ENCODE measurements around the gene FAM161B. TPM values are rescaled to one million over a fixed set of nuclear protein-coding genes. Genes with fewer than 3 reads are reported as not detected.
"Not testable (repeated sequence)": the region's sequence is repeated elsewhere in the genome, so short reads cannot be mapped to it uniquely, and the experiment has no call there.

The FAM161B gene, protein sequence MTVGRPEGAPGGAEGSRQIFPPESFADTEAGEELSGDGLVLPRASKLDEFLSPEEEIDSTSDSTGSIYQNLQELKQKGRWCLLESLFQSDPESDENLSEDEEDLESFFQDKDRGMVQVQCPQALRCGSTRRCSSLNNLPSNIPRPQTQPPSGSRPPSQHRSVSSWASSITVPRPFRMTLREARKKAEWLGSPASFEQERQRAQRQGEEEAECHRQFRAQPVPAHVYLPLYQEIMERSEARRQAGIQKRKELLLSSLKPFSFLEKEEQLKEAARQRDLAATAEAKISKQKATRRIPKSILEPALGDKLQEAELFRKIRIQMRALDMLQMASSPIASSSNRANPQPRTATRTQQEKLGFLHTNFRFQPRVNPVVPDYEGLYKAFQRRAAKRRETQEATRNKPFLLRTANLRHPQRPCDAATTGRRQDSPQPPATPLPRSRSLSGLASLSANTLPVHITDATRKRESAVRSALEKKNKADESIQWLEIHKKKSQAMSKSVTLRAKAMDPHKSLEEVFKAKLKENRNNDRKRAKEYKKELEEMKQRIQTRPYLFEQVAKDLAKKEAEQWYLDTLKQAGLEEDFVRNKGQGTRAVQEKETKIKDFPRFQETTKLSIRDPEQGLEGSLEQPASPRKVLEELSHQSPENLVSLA
- total RNA-seq (1 to 10 TPM; 4.7 to 6.7 TPM), polyA plus RNA-seq (1 to 10 TPM; 4.3 to 4.4 TPM)
- long read RNA-seq, donor 1, full-length matches to known transcripts, result 10 of 14 reads
- long read RNA-seq, donor 1, partial matches to known transcripts, result 1 of 14 reads
- long read RNA-seq, donor 1, other reads (novel, unspliced or antisense), result 3 of 14 reads
- long read RNA-seq, donor 2, partial matches to known transcripts, result 2 of 3 reads
- long read RNA-seq, donor 2, other reads (novel, unspliced or antisense), result 1 of 3 reads

DNA sequence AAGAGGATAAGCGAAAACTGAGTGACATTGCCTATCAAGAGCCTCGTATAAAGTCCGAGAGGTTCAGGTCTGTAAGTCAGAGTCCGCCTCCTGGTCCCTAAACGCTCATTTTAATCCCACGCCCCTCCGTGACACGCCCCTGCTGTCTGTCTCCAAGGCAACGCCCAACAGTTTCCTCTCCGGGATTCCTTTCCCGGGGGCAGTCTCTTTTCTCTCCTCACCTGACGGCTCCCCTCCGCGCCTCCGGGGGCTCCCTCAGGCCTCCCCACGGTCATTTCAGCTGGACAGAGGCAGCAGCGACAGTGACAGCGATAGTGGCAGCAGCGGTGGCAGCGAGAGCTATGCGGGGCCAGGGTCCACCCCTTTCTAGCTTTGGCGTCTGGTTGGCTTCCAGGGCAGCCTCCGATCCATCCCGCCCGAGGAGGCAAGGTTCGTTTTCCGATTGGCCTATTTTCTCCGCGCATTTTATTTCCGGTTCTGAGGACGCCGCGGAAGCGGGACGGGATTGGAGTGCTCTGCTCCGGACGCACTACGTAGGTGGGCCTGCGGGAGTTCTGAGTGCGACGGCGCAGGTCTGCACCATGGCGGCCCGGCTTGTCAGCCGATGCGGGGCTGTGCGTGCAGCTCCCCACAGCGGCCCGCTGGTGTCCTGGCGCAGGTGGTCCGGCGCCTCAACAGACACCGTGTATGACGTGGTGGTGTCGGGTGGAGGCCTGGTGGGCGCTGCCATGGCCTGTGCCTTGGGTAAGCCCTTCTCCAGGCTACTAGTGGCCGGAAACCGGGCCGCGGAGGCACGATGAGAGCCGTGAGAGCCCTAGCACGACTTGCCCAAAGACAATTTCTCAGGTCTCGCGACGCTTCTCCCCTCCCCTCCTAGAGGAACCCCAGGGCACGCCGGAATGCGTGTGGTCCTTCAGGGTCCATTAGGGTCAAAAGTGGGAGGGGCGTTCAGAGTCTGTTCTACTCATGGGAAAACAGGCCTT, at the start of gene FAM161B, which contains the start of gene COQ6:
TSS of gene FAM161B (minus strand) at position 343 of the 983 bp plus-strand sequence. CDS start at position 275, 68 bp downstream.
TSS of gene COQ6 (plus strand) at position 551 of the 983 bp plus-strand sequence. CDS start at position 582, 31 bp downstream.
- H3K27ac ChIP-seq (ENCODE audit: low read depth in 1 of 2, low read length in 2 of 2), result peak within 1 kb of the TSS in 1 of 2 donors; percentile 76
- peak; percentile 98 for ATAC-seq (ENCODE audit: low FRiP score)
- no peaks in the 10 kb centered on the region for H3K9me3 ChIP-seq (ENCODE audit: control insufficient read depth, low read length)
- H3K27me3 ChIP-seq (ENCODE audit: control insufficient read depth in 1 of 2, insufficient read depth in 2 of 2, low read length in 1 of 2), result no peaks in the 10 kb centered on the region
- intact Hi-C loops (cut with DNase I), result loop anchor here in 1 of 2 donors (2.0 to 10.0 kb wide), 3 partner anchors 63 to 305 kb away; partner anchors contain the start of genes DNAL1 and ZNF410
- no peaks in the 10 kb centered on the region for H3K4me1 ChIP-seq (ENCODE audit: control insufficient read depth in 1 of 2, insufficient read depth in 2 of 2, low read length in 2 of 2)
- H3K36me3 ChIP-seq (ENCODE audit: control insufficient read depth in 1 of 2, insufficient read depth in 2 of 2, low read length in 1 of 2), result peaks cover 0 to 3% of the 10 kb centered on the region in 2 donors
- WGBS, 2 donors, result 0% methylated on average over 70 of the region's 70 CpGs
- peak within 1 kb of the TSS; percentile 45 to 60 for H3K4me3 ChIP-seq (ENCODE audit: low read length in 2 of 2)
- peak; percentile 96 for DNase-seq

GRCh38 chr14:73998726-73999125, 48.8 kb upstream of the FAM161B start:
- ATAC-seq (ENCODE audit: low FRiP score) (no peak), DNase-seq (no peak)
- H3K4me3 ChIP-seq (ENCODE audit: low read length in 2 of 2), result no peak overlapping the region
- peaks cover 3 to 9% of the 10 kb centered on the region in 2 donors for H3K36me3 ChIP-seq (ENCODE audit: control insufficient read depth in 1 of 2, insufficient read depth in 2 of 2, low read length in 1 of 2)
- 82 to 91% methylated on average over 2 of the region's 2 CpGs for WGBS, 2 donors
- H3K27me3 ChIP-seq (ENCODE audit: control insufficient read depth in 1 of 2, insufficient read depth in 2 of 2, low read length in 1 of 2), result no peaks in the 10 kb centered on the region
- H3K9me3 ChIP-seq (ENCODE audit: control insufficient read depth, low read length), result no peaks in the 10 kb centered on the region
- H3K27ac ChIP-seq (ENCODE audit: low read depth in 1 of 2, low read length in 2 of 2), result no peak overlapping the region
- intact Hi-C loops (cut with DNase I), result no loop called here
- no peaks in the 10 kb centered on the region for H3K4me1 ChIP-seq (ENCODE audit: control insufficient read depth in 1 of 2, insufficient read depth in 2 of 2, low read length in 2 of 2)

DNA sequence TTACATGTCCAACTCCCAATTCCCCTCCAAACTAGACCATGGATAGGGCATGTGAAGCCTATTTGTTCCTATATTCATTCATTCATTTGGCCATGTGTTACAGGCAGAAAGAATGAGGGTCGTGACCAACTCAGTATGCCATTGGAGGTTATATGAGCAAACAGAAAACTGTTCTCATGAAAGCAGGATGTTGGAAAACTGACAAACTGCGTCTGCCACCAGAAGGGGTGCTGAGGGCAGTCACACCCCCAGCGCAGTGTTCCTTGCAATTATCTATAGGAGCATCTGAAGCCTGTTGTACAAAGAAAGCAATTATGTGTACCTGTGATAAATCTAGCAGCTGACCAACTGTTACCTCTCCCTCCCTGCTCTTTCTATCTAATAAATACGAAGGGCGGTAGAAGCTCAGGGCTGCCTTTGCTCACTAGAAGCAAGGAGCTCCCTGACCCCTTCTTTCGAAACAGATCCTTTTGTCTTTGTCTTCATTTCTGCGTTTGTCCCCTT, 48.1 kb upstream of the FAM161B start:
- H3K36me3 ChIP-seq (ENCODE audit: control insufficient read depth in 1 of 2, insufficient read depth in 2 of 2, low read length in 1 of 2), result peaks cover 3 to 9% of the 10 kb centered on the region in 2 donors
- no peaks in the 10 kb centered on the region for H3K27me3 ChIP-seq (ENCODE audit: control insufficient read depth in 1 of 2, insufficient read depth in 2 of 2, low read length in 1 of 2)
- no peaks in the 10 kb centered on the region for H3K4me1 ChIP-seq (ENCODE audit: control insufficient read depth in 1 of 2, insufficient read depth in 2 of 2, low read length in 2 of 2)
- intact Hi-C loops (cut with DNase I), result no loop called here
- WGBS, 2 donors, result 78 to 84% methylated on average over 7 of the region's 7 CpGs
- no peak overlapping the region for H3K4me3 ChIP-seq (ENCODE audit: low read length in 2 of 2)
- DNase-seq, result no peak
- no peak for ATAC-seq (ENCODE audit: low FRiP score)
- H3K9me3 ChIP-seq (ENCODE audit: control insufficient read depth, low read length), result no peaks in the 10 kb centered on the region
- no peak overlapping the region for H3K27ac ChIP-seq (ENCODE audit: low read depth in 1 of 2, low read length in 2 of 2)

- Histone ChIP-seq H3K9me3 (ENCODE audit: control insufficient read depth, low read length) (no peaks in the 10 kb centered on the region), H3K27me3 (ENCODE audit: control insufficient read depth in 1 of 2, insufficient read depth in 2 of 2, low read length in 1 of 2) (no peaks in the 10 kb centered on the region), H3K4me3 (ENCODE audit: low read length in 2 of 2) (no peak overlapping the region), H3K36me3 (ENCODE audit: control insufficient read depth in 1 of 2, insufficient read depth in 2 of 2, low read length in 1 of 2) (peaks cover 3 to 9% of the 10 kb centered on the region in 2 donors), H3K4me1 (ENCODE audit: control insufficient read depth in 1 of 2, insufficient read depth in 2 of 2, low read length in 2 of 2) (no peaks in the 10 kb centered on the region), H3K27ac (ENCODE audit: low read depth in 1 of 2, low read length in 2 of 2) (no peak overlapping the region)
- DNase-seq, result no peak
- WGBS, 2 donors, result 85% methylated on average over 1 of the region's 1 CpG
- intact Hi-C loops (cut with DNase I), result no loop called here
- no peak for ATAC-seq (ENCODE audit: low FRiP score)
Observed at GRCh38 chr14:73997108-73997943, 47.4 kb upstream of the FAM161B start.

- intact Hi-C loops (cut with DNase I), result no loop called here
- Histone ChIP-seq H3K27me3 (ENCODE audit: control insufficient read depth in 1 of 2, insufficient read depth in 2 of 2, low read length in 1 of 2) (no peaks in the 10 kb centered on the region), H3K4me1 (ENCODE audit: control insufficient read depth in 1 of 2, insufficient read depth in 2 of 2, low read length in 2 of 2) (no peaks in the 10 kb centered on the region), H3K36me3 (ENCODE audit: control insufficient read depth in 1 of 2, insufficient read depth in 2 of 2, low read length in 1 of 2) (peaks cover 3 to 9% of the 10 kb centered on the region in 2 donors), H3K9me3 (ENCODE audit: control insufficient read depth, low read length) (no peaks in the 10 kb centered on the region), H3K27ac (ENCODE audit: low read depth in 1 of 2, low read length in 2 of 2) (no peak overlapping the region), H3K4me3 (ENCODE audit: low read length in 2 of 2) (no peak overlapping the region)
- WGBS, 2 donors, result 58 to 65% methylated on average over 2 of the region's 2 CpGs
- ATAC-seq (ENCODE audit: low FRiP score) (no peak), DNase-seq (no peak)
Observed at GRCh38 chr14:73996731-73997107, 46.8 kb upstream of the FAM161B start.

GRCh38 chr14:73995977-73996378, 46.1 kb upstream of the FAM161B start:
- intact Hi-C loops (cut with DNase I), result no loop called here
- Histone ChIP-seq H3K4me1 (ENCODE audit: control insufficient read depth in 1 of 2, insufficient read depth in 2 of 2, low read length in 2 of 2) (no peaks in the 10 kb centered on the region), H3K9me3 (ENCODE audit: control insufficient read depth, low read length) (no peaks in the 10 kb centered on the region), H3K4me3 (ENCODE audit: low read length in 2 of 2) (no peak overlapping the region), H3K36me3 (ENCODE audit: control insufficient read depth in 1 of 2, insufficient read depth in 2 of 2, low read length in 1 of 2) (peaks cover 3 to 9% of the 10 kb centered on the region in 2 donors), H3K27me3 (ENCODE audit: control insufficient read depth in 1 of 2, insufficient read depth in 2 of 2, low read length in 1 of 2) (no peaks in the 10 kb centered on the region), H3K27ac (ENCODE audit: low read depth in 1 of 2, low read length in 2 of 2) (no peak overlapping the region)
- DNase-seq (no peak), ATAC-seq (ENCODE audit: low FRiP score) (no peak)
- 89 to 93% methylated on average over 8 of the region's 8 CpGs for WGBS, 2 donors

GRCh38 chr14:73994926-73995325, 45.0 kb upstream of the FAM161B start:
- ATAC-seq (ENCODE audit: low FRiP score); H3K4me3 ChIP-seq (ENCODE audit: low read length in 2 of 2); H3K27ac ChIP-seq (ENCODE audit: low read depth in 1 of 2, low read length in 2 of 2); DNase-seq; H3K27me3 ChIP-seq (ENCODE audit: control insufficient read depth in 1 of 2, insufficient read depth in 2 of 2, low read length in 1 of 2); H3K4me1 ChIP-seq (ENCODE audit: control insufficient read depth in 1 of 2, insufficient read depth in 2 of 2, low read length in 2 of 2); H3K9me3 ChIP-seq (ENCODE audit: control insufficient read depth, low read length); intact Hi-C loops (cut with DNase I); H3K36me3 ChIP-seq (ENCODE audit: control insufficient read depth in 1 of 2, insufficient read depth in 2 of 2, low read length in 1 of 2): not testable (repeated sequence)
- WGBS, 2 donors, result 96% methylated on average over 7 of the region's 7 CpGs
